K562 (cell line): ENCODE results near the gene MYO3B. TPM values are rescaled to one million over a fixed set of nuclear protein-coding genes. Genes with fewer than 3 reads are reported as not detected.
A peak's percentile ranks its signal among the peaks of the same experiment; 100 is the strongest.

Source experiments
- ARID1B ChIP-seq: fragments of 450-650 bp; IDR thresholded peaks from 2 replicates; pipeline ENCODE4 v1.6.1; 2016; ENCODE audit warnings: antibody characterized with exemption, mild to moderate bottlenecking, inconsistent platforms
- ARNT ChIP-seq, 2 experiments: fragments of 450-650 bp; IDR thresholded peaks; 2 replicates each; pipeline ENCODE4 v1.6.1; 2016; ENCODE audit warnings: mild to moderate bottlenecking in 1 of 2
- CEBPG ChIP-seq, 3 experiments: fragments of 200-800 bp in 1 of 3; sonication (Bioruptor generic) in 1 of 3; sonication (generic) in 1 of 3; formaldehyde crosslinking in 1 of 3; IDR thresholded peaks in 2 of 3; conservative IDR thresholded peaks in 1 of 3; 2 replicates each; pipeline versions ENCODE4 v1.6.1 to v1.8.0; 2016 to 2022; ENCODE audit warnings: missing compliant biosample characterization in 2 of 3, missing genetic modification characterization in 2 of 3, mild to moderate bottlenecking in 1 of 3, missing genetic modification reagents in 1 of 3
- JUN ChIP-seq, 2 experiments: sonication (generic) in 1 of 2; formaldehyde crosslinking in 1 of 2; IDR thresholded peaks; 2 replicates each; pipeline versions ENCODE4 v1.6.1 to v1.8.0; 2012 to 2022; ENCODE audit warnings: borderline replicate concordance in 2 of 2, mild to moderate bottlenecking in 2 of 2, improper control_type of control experiment in 1 of 2, low read depth in 1 of 2, low read length in 1 of 2, missing genetic modification reagents in 1 of 2
- JUND ChIP-seq, 2 experiments: IDR thresholded peaks; 2 replicates in 1 of 2; 3 replicates in 1 of 2; pipeline ENCODE4 v1.6.1; 2011; ENCODE audit warnings: borderline replicate concordance in 2 of 2, low read depth in 2 of 2, low read length in 2 of 2, improper control_type of control experiment in 1 of 2, missing biosample characterization in 1 of 2, missing genetic modification characterization in 1 of 2, missing genetic modification reagents in 1 of 2
- KDM2B ChIP-seq: fragments of 250-450 bp; sonication (Bioruptor Pico); IDR thresholded peaks from 2 replicates; pipeline ENCODE4 v1.8.0; 2021; ENCODE audit warnings: mild to moderate bottlenecking, moderate library complexity
- MYBL2 ChIP-seq, 2 experiments: fragments of 450-650 bp in 1 of 2; sonication (generic) in 1 of 2; formaldehyde crosslinking in 1 of 2; IDR thresholded peaks; 2 replicates each; pipeline versions ENCODE4 v1.6.1 to v1.8.1; 2017 to 2022; ENCODE audit warnings: borderline replicate concordance in 1 of 2, inconsistent platforms in 1 of 2, low read depth in 1 of 2, mild to moderate bottlenecking in 1 of 2, missing genetic modification reagents in 1 of 2, moderate library complexity in 1 of 2
- MYC ChIP-seq, 2 experiments: fragments of 250-450 bp in 1 of 2; sonication (Bioruptor Pico) in 1 of 2; IDR thresholded peaks; 2 replicates each; pipeline versions ENCODE4 v1.5.1 to v1.6.1; 2012 to 2021; ENCODE audit warnings: low read depth in 2 of 2, borderline replicate concordance in 1 of 2, improper control_type of control experiment in 1 of 2, low read length in 1 of 2, mild to moderate bottlenecking in 1 of 2, moderate library complexity in 1 of 2
- NCOA4 ChIP-seq: fragments of 450-650 bp; IDR thresholded peaks from 2 replicates; pipeline ENCODE4 v1.6.1; 2018; ENCODE audit warnings: mild to moderate bottlenecking; ENCODE audit not compliant: partially characterized antibody
- NRF1 ChIP-seq, 2 experiments: fragments of 450-650 bp; IDR thresholded peaks in 1 of 2; conservative IDR thresholded peaks in 1 of 2; 2 replicates each; pipeline ENCODE4 v1.6.1; 2014; ENCODE audit warnings: mild to moderate bottlenecking in 2 of 2
- RFX1 ChIP-seq: fragments of 450-650 bp; IDR thresholded peaks from 2 replicates; pipeline ENCODE4 v1.6.1; 2016; ENCODE audit warnings: mild to moderate bottlenecking, moderate library complexity
- SIN3B ChIP-seq: fragments of 450-650 bp; IDR thresholded peaks from 2 replicates; pipeline ENCODE4 v1.6.1; 2017; ENCODE audit warnings: low read depth, mild to moderate bottlenecking, moderate library complexity
- SIRT6 ChIP-seq: IDR thresholded peaks from one replicate; pipeline ENCODE4 v1.6.1; 2012; ENCODE audit warnings: low read depth, mild to moderate bottlenecking, control low read depth, inconsistent platforms, low read length, moderate library complexity
- ZNF586 ChIP-seq: fragments of 450-650 bp; formaldehyde crosslinking; conservative IDR thresholded peaks from 2 replicates; pipeline ENCODE4 v1.4.0; 2020; ENCODE audit warnings: mild to moderate bottlenecking, moderate library complexity
- polyA plus RNA-seq, 8 experiments: library from polyadenylated mRNA; depleted of rRNA in 4 of 8; stranded (reverse) in 5 of 8; unstranded in 3 of 8; fragments of >200 nt; fragmentation: Nextera tagmentation in 2 of 8; fragmentation: Illumina TruSeq in 1 of 8; extraction: Ambion mirVana in 2 of 8; extraction: Trizol in 1 of 8; gene quantifications; 2 replicates each; pipeline versions ENCODE4 v1.2.1 to v1.2.3, GENCODE V29; 2011 to 2014; ENCODE audit warnings: inconsistent platforms in 1 of 8, missing spikeins in 1 of 8
- total RNA-seq, 7 experiments: library from RNA; depleted of rRNA in 6 of 7; stranded (reverse); fragments of >200 nt in 6 of 7; fragmentation: Illumina TruSeq in 2 of 7; extraction: Trizol in 2 of 7; gene quantifications; 2 replicates each; pipeline versions ENCODE4 v1.2.1 to v1.2.3, GENCODE V29; 2011 to 2021; ENCODE audit warnings: low replicate concordance in 1 of 7
- TF ChIP-seq, protein P1 (sequence below), 2 experiments: fragments of 450-650 bp; IDR thresholded peaks; 2 replicates each; pipeline ENCODE4 v1.6.1; 2016; ENCODE audit warnings: mild to moderate bottlenecking in 2 of 2, borderline replicate concordance in 1 of 2, low read depth in 1 of 2, moderate library complexity in 1 of 2
- TF ChIP-seq, protein P2 (sequence below), 3 experiments: IDR thresholded peaks in 2 of 3; conservative IDR thresholded peaks in 1 of 3; 2 replicates each; pipeline ENCODE4 v1.5.1; 2011 to 2012; ENCODE audit warnings: low read length in 3 of 3, mild to moderate bottlenecking in 3 of 3, control low read depth in 2 of 3, improper control_type of control experiment in 1 of 3, inconsistent platforms in 1 of 3, low read depth in 1 of 3, mixed read lengths in 1 of 3, moderate library complexity in 1 of 3; ENCODE audit not compliant: insufficient read depth in 2 of 3

The MYO3B gene
- total and polyA plus RNA-seq, 9 of the 15 experiments (the other 6 are each of a cell fraction or from before 2014, with no cell fraction given): 2.7 to 6.5 (median 3.6) TPM

DNA sequence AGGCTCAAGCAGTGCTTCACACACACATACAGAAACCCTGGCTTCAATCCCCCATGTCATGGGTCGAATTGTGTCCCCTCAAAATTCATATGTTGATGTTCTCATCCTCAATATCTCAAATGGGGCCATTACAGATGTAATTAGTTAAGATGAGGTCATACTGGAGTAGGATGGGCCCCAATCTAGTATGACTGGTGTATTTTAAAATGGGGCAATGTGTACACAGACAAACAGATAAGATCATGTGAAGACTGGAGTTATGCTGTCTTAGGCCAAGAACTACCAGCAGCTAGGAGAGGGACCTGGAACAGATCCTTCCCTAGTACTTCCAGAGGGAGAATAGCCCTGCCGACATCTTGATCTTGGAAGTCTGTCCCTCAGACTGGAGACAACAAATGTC lies 167.7 kb downstream of the MYO3B start (continued):
- TF ChIP-seq, protein P1, sequence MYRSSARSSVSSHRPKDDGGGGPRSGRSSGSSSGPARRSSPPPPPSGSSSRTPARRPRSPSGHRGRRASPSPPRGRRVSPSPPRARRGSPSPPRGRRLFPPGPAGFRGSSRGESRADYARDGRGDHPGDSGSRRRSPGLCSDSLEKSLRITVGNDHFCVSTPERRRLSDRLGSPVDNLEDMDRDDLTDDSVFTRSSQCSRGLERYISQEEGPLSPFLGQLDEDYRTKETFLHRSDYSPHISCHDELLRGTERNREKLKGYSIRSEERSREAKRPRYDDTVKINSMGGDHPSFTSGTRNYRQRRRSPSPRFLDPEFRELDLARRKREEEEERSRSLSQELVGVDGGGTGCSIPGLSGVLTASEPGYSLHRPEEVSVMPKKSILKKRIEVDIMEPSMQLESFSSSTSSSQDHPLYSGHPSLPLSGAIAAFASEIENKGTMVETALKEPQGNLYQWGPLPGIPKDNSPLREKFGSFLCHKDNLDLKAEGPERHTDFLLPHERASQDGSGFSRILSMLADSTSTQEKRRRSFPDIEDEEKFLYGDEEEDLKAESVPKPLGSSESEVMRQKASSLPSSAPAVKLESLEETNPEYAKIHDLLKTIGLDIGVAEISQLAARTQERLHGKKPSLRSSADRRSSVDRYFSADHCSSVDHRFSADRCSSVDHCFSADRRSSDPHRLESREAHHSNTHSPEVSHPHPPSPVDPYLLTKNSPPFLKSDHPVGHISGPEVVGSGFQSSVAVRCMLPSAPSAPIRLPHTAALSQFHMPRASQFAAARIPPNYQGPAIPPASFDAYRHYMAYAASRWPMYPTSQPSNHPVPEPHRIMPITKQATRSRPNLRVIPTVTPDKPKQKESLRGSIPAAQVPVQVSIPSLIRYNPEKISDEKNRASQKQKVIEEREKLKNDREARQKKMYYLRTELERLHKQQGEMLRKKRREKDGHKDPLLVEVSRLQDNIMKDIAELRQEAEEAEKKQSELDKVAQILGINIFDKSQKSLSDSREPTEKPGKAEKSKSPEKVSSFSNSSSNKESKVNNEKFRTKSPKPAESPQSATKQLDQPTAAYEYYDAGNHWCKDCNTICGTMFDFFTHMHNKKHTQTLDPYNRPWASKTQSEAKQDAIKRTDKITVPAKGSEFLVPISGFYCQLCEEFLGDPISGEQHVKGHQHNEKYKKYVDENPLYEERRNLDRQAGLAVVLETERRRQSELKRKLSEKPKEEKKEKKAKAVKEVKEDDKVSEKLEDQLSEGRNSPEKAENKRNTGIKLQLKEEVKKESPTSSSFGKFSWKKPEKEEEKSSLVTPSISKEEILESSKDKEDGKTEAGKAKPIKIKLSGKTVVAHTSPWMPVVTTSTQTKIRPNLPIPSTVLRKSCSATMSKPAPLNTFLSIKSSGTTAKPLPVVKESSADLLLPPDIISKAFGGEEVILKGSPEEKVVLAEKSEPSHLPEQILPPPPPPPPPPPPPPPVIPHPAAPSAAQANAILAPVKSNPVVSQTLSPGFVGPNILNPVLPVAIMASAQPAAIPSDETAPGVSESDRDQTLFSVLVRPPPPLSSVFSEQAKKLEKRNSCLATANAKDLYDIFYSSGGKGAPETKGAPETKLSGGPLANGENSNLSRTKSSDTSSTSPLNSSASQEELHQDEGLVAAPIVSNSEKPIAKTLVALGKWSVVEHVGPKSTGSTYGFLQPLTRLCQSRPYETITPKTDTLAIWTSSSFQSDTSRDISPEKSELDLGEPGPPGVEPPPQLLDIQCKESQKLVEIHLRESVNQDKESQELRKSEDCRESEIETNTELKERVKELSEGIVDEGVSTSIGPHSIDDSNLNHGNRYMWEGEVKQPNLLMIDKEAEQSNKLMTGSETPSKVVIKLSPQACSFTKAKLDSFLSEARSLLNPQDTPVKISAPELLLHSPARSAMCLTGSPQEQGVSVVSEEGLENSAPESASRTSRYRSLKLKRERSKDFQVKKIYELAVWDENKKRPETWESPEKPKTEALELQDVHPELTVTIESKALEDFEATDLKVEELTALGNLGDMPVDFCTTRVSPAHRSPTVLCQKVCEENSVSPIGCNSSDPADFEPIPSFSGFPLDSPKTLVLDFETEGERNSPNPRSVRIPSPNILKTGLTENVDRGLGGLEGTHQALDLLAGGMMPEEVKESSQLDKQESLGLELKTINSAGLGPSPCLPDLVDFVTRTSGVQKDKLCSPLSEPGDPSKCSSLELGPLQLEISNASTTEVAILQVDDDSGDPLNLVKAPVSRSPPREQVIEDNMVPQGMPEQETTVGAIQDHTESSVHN (IDR thresholded peaks at IDR 0.05; ENCODE audit: borderline replicate concordance in 1 of 2, low read depth in 1 of 2): no peak
- no peak for TF ChIP-seq SIN3B
- no peak for TF ChIP-seq MYBL2 (IDR thresholded peaks at IDR 0.05; ENCODE audit: low read depth)
- TF ChIP-seq MYBL2 (CRISPR knock-in tag; IDR thresholded peaks at IDR 0.05; ENCODE audit: borderline replicate concordance): no peak
- peak; percentile 81 for TF ChIP-seq JUN (IDR thresholded peaks at IDR 0.05; ENCODE audit: borderline replicate concordance, low read depth, low read length)
- no peak for TF ChIP-seq JUN (CRISPR knock-in tag; IDR thresholded peaks at IDR 0.05; ENCODE audit: borderline replicate concordance)
- TF ChIP-seq CEBPG (CRISPR knock-in tag; IDR thresholded peaks at IDR 0.05): no peak
- TF ChIP-seq CEBPG (tag; conservative IDR thresholded peaks at IDR 0.05 in 1 of 2, IDR thresholded peaks at IDR 0.05 in 1 of 2): peak; percentile 40 to 43; a peak in 1 of 4 replicates
- no peak for TF ChIP-seq MYC (IDR thresholded peaks at IDR 0.05; ENCODE audit: low read depth, low read length)
- no peak for TF ChIP-seq MYC (CRISPR knock-in tag; IDR thresholded peaks at IDR 0.05; ENCODE audit: borderline replicate concordance, low read depth)
- TF ChIP-seq ARID1B: peak; percentile 76
- no peak for TF ChIP-seq RFX1
- no peak for TF ChIP-seq NRF1 (conservative IDR thresholded peaks at IDR 0.05 in 1 of 2, IDR thresholded peaks at IDR 0.05 in 1 of 2)
- peak; percentile 93 for TF ChIP-seq JUND (IDR thresholded peaks at IDR 0.05; ENCODE audit: borderline replicate concordance, low read depth, low read length)
- peak; percentile 93 for TF ChIP-seq JUND (tag; IDR thresholded peaks at IDR 0.05; ENCODE audit: borderline replicate concordance, low read depth, low read length)
- TF ChIP-seq ARNT (IDR thresholded peaks at IDR 0.05): no peak
- no peak for TF ChIP-seq NCOA4
- TF ChIP-seq SIRT6: no peak
- TF ChIP-seq, protein P2, sequence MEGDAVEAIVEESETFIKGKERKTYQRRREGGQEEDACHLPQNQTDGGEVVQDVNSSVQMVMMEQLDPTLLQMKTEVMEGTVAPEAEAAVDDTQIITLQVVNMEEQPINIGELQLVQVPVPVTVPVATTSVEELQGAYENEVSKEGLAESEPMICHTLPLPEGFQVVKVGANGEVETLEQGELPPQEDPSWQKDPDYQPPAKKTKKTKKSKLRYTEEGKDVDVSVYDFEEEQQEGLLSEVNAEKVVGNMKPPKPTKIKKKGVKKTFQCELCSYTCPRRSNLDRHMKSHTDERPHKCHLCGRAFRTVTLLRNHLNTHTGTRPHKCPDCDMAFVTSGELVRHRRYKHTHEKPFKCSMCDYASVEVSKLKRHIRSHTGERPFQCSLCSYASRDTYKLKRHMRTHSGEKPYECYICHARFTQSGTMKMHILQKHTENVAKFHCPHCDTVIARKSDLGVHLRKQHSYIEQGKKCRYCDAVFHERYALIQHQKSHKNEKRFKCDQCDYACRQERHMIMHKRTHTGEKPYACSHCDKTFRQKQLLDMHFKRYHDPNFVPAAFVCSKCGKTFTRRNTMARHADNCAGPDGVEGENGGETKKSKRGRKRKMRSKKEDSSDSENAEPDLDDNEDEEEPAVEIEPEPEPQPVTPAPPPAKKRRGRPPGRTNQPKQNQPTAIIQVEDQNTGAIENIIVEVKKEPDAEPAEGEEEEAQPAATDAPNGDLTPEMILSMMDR (IDR thresholded peaks at IDR 0.05 in 2 of 3, conservative IDR thresholded peaks at IDR 0.05 in 1 of 3; ENCODE audit: insufficient read depth in 2 of 3, low read depth in 1 of 3, low read length in 3 of 3): no peak
- TF ChIP-seq KDM2B (CRISPR knock-in tag): no peak
- TF ChIP-seq ZNF586 (CRISPR knock-in tag): no peak
